HL-60 (cell line): ENCODE results near the gene PLPP7.

ENCODE experiments used
- DNase-seq, 2 experiments: peaks; one replicate each; pipeline ENCODE4 v3.0.0-alpha.2; 2010 to 2020; ENCODE audit warnings: low read depth in 1 of 2, low spot score in 1 of 2
- H3K27ac ChIP-seq: fragments of 250-450 bp; sonication (Bioruptor Pico); replicated peaks from 2 replicates; pipeline ENCODE4 v1.5.1; 2020; ENCODE audit warnings: mild to moderate bottlenecking, moderate library complexity
- H3K27me3 ChIP-seq: fragments of 250-450 bp; sonication (Bioruptor Pico); 2 replicates; pipeline ENCODE4 v1.5.1; 2021; ENCODE audit warnings: mild to moderate bottlenecking, moderate library complexity; ENCODE audit not compliant: insufficient read depth, poor library complexity, severe bottlenecking
- H3K4me3 ChIP-seq: replicated peaks from 2 replicates; pipeline ENCODE4 v1.5.1; 2011; ENCODE audit warnings: mild to moderate bottlenecking, control low read depth, low read length; ENCODE audit not compliant: insufficient read depth
- CTCF ChIP-seq: IDR thresholded peaks from one replicate; pipeline ENCODE4 v1.5.1; 2011; ENCODE audit warnings: low read length, control low read depth, inconsistent platforms; ENCODE audit not compliant: insufficient read depth
- GABPA ChIP-seq: IDR thresholded peaks from 2 replicates; pipeline ENCODE4 v1.6.1; 2012; ENCODE audit warnings: low read depth
- POLR2AphosphoS5 ChIP-seq: IDR thresholded peaks from 2 replicates; pipeline ENCODE4 v1.6.1; 2012; ENCODE audit warnings: low read depth
- REST ChIP-seq: IDR thresholded peaks from 2 replicates; pipeline ENCODE4 v1.6.1; 2012; ENCODE audit warnings: low read depth; ENCODE audit not compliant: insufficient replicate concordance
- SPI1 ChIP-seq: IDR thresholded peaks from 2 replicates; pipeline ENCODE4 v1.6.1; 2012; ENCODE audit warnings: low read depth, mild to moderate bottlenecking, borderline replicate concordance

PLPP7 gene

GRCh38 chr9:131299346-131299960 is 9.9 kb downstream of the PLPP7 start:
- no peak overlapping the region for H3K4me3 ChIP-seq
- no peak for DNase-seq
- no peaks in the 10 kb centered on the region for H3K27me3 ChIP-seq
- no peak for TF ChIP-seq GABPA
- TF ChIP-seq SPI1 = no peak
- TF ChIP-seq CTCF = no peak
- no peak for TF ChIP-seq POLR2AphosphoS5
- no peak for TF ChIP-seq REST
- no peak overlapping the region for H3K27ac ChIP-seq

GRCh38 chr9:131299961-131300347 is 10.4 kb downstream of the PLPP7 start:
- TF ChIP-seq CTCF = no peak
- TF ChIP-seq GABPA = no peak
- H3K27ac ChIP-seq = no peak overlapping the region
- H3K4me3 ChIP-seq = no peak overlapping the region
- no peak for DNase-seq
- no peaks in the 10 kb centered on the region for H3K27me3 ChIP-seq

GRCh38 chr9:131300444-131300843 is 10.9 kb downstream of the PLPP7 start:
- Histone ChIP-seq H3K27me3 (no peaks in the 10 kb centered on the region), H3K4me3 (no peak overlapping the region), H3K27ac (no peak overlapping the region)
- DNase-seq = no peak
- TF ChIP-seq CTCF = no peak
- TF ChIP-seq SPI1 = no peak
- TF ChIP-seq REST = no peak
- TF ChIP-seq POLR2AphosphoS5 = no peak
- no peak for TF ChIP-seq GABPA
